K562 (cell line): ENCODE results near the gene ACTG2.

Experiments
- CBX3 ChIP-seq, 2 experiments: IDR thresholded peaks; 1 replicate in 1 of 2; 2 replicates in 1 of 2; pipeline ENCODE4 v1.6.1; 2012; ENCODE audit warnings: inconsistent platforms in 2 of 2, low read length in 2 of 2, borderline replicate concordance in 1 of 2, control low read depth in 1 of 2
- CHCHD3 ChIP-seq: fragments of 250-450 bp; sonication (Bioruptor Pico); IDR thresholded peaks from 2 replicates; pipeline ENCODE4 v2.1.2; 2022; ENCODE audit warnings: mild to moderate bottlenecking
- ELF4 ChIP-seq: fragments of 450-650 bp; formaldehyde crosslinking; IDR thresholded peaks from 2 replicates; pipeline ENCODE4 v1.4.0; 2022; ENCODE audit warnings: missing genetic modification characterization
- NFYB ChIP-seq: IDR thresholded peaks from 2 replicates; pipeline ENCODE4 v1.6.1; 2011; ENCODE audit warnings: mild to moderate bottlenecking, moderate library complexity; ENCODE audit not compliant: insufficient read length; ENCODE audit errors: extremely low read depth

DNA sequence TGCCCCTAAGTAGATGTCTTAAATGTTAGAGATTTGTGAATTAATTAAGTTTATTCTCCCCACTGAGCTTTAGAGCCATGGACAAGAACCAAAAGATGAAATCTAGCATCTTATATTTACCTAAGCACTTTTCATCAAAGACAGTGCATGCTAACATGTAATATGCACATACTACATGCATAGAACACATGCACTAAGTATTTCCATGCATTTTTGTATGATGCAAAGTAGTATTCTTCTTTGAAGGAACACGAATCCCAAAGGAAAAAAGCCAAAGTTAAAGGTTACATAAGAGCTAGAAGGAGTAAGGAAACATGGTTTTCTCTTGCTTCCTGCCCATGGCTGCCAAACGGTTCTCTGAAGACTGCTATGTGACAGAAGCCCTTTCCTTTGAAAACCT lies 48.7 kb upstream of the ACTG2 start:
- TF ChIP-seq NFYB (no peak), CBX3 (IDR thresholded peaks at IDR 0.05; ENCODE audit: borderline replicate concordance in 1 of 2, low read length in 2 of 2) (no peak), ELF4 (CRISPR knock-in tag) (no peak), CHCHD3 (CRISPR knock-in tag) (no peak)
